ENCODE measurements around the gene FAM163B. TPM values are rescaled to one million over a fixed set of nuclear protein-coding genes. Genes with fewer than 3 reads are reported as not detected.
A peak's percentile ranks its signal among the peaks of the same experiment; 100 is the strongest.

Gene FAM163B
- total and polyA plus RNA-seq, 2 donors (not counting 3 experiments of a cell fraction or from before 2014, with no cell fraction given), result not detected

- Histone ChIP-seq H3K9ac (replicated peaks; ENCODE audit: extremely low read depth, insufficient read depth, low read length) (no peak overlapping the region), H3K27ac (ENCODE audit: insufficient read depth, low read depth, low read length) (no peak overlapping the region), H2AFZ (ENCODE audit: low read depth, low read length) (no peak overlapping the region), H4K20me1 (replicated peaks; ENCODE audit: control insufficient read depth, extremely low read depth, insufficient read depth, low read length) (no peaks in the 10 kb centered on the region), H3K36me3 (ENCODE audit: control insufficient read depth in 2 of 2, extremely low read depth in 1 of 2, insufficient read depth in 2 of 2, low read length in 2 of 2) (no peaks in the 10 kb centered on the region), H3K9me3 (replicated peaks; ENCODE audit: control insufficient read depth, insufficient read depth, low read length) (peaks cover 1% of the 10 kb centered on the region), H3K4me3 (replicated peaks in 1 of 3; ENCODE audit: insufficient read depth in 1 of 3, low read depth in 1 of 3, low read length in 3 of 3) (no peak overlapping the region), H3K27me3 (ENCODE audit: control insufficient read depth in 2 of 2, insufficient read depth in 2 of 2, low read length in 2 of 2) (no peaks in the 10 kb centered on the region), H3K79me2 (ENCODE audit: control insufficient read depth, insufficient read depth, low read length) (no peaks in the 10 kb centered on the region), H3K9me1 (replicated peaks; ENCODE audit: control insufficient read depth, extremely low read depth, insufficient read depth, low read length) (no peaks in the 10 kb centered on the region), H3K4me1 (ENCODE audit: control insufficient read depth, extremely low read depth, insufficient read depth, low read length) (no peaks in the 10 kb centered on the region), H3K4me2 (ENCODE audit: insufficient read depth, low read length) (no peak overlapping the region)
- CTCF ChIA-PET, result no interaction called here
- DNase-seq (ENCODE audit: low read depth, low spot score) (no peak), FAIRE-seq (no peak)
- no TSS peak for BruUV-seq (replicated peaks)
- POLR2A ChIA-PET, result no interaction called here
- dilution Hi-C loops (cut with MboI; ENCODE audit: extremely low pct_ligation_motif_present, low sequenced_read_pairs), result no loop called here
- TF ChIP-seq EZH2 (IDR thresholded peaks at IDR 0.05; ENCODE audit: borderline replicate concordance, low read depth, low read length, severe bottlenecking) (no peak), CTCF (IDR thresholded peaks at IDR 0.05; ENCODE audit: extremely low read depth in 1 of 2, insufficient read depth in 1 of 2, low read depth in 1 of 2, low read length in 2 of 2) (peak in 1 of 2 donors; percentile 10)
- intact Hi-C loops (cut with micrococcal nuclease), result no loop called here
These were observed 16.3 kb downstream of the FAM163B start for GRCh38 chr9:133592731-133593409.

- no peaks in the 10 kb centered on the region for H3K27me3 ChIP-seq (ENCODE audit: control insufficient read depth in 2 of 2, insufficient read depth in 2 of 2, low read length in 2 of 2)
- ChIA-PET CTCF (no interaction called here), POLR2A (no interaction called here)
- no peaks in the 10 kb centered on the region for H3K9me3 ChIP-seq (replicated peaks; ENCODE audit: control insufficient read depth, insufficient read depth, low read length)
- H3K4me3 ChIP-seq (replicated peaks in 1 of 3; ENCODE audit: insufficient read depth in 1 of 3, low read depth in 1 of 3, low read length in 3 of 3), result no peak overlapping the region
- H3K27ac ChIP-seq (ENCODE audit: insufficient read depth, low read depth, low read length), result no peak overlapping the region
- H4K20me1 ChIP-seq (replicated peaks; ENCODE audit: control insufficient read depth, extremely low read depth, insufficient read depth, low read length), result no peaks in the 10 kb centered on the region
- dilution Hi-C loops (cut with MboI; ENCODE audit: extremely low pct_ligation_motif_present, low sequenced_read_pairs) (no loop called here), intact Hi-C loops (cut with micrococcal nuclease) (no loop called here)
- no peak overlapping the region for H3K9ac ChIP-seq (replicated peaks; ENCODE audit: extremely low read depth, insufficient read depth, low read length)
- FAIRE-seq (no peak), DNase-seq (ENCODE audit: low read depth, low spot score) (no peak)
- no peaks in the 10 kb centered on the region for H3K36me3 ChIP-seq (ENCODE audit: control insufficient read depth in 2 of 2, extremely low read depth in 1 of 2, insufficient read depth in 2 of 2, low read length in 2 of 2)
- no peaks in the 10 kb centered on the region for H3K4me1 ChIP-seq (ENCODE audit: control insufficient read depth, extremely low read depth, insufficient read depth, low read length)
- H3K4me2 ChIP-seq (ENCODE audit: insufficient read depth, low read length), result no peak overlapping the region
- BruUV-seq (replicated peaks), result no TSS peak
- no peak overlapping the region for H2AFZ ChIP-seq (ENCODE audit: low read depth, low read length)
- H3K79me2 ChIP-seq (ENCODE audit: control insufficient read depth, insufficient read depth, low read length), result no peaks in the 10 kb centered on the region
- no peaks in the 10 kb centered on the region for H3K9me1 ChIP-seq (replicated peaks; ENCODE audit: control insufficient read depth, extremely low read depth, insufficient read depth, low read length)
- TF ChIP-seq POLR2AphosphoS5 (IDR thresholded peaks at IDR 0.05; ENCODE audit: insufficient read depth, low read depth, low read length) (no peak), MAX (IDR thresholded peaks at IDR 0.05; ENCODE audit: insufficient read depth, insufficient read length) (no peak), MYC (IDR thresholded peaks at IDR 0.05; ENCODE audit: low read depth, low read length) (no peak), EZH2 (IDR thresholded peaks at IDR 0.05; ENCODE audit: borderline replicate concordance, low read depth, low read length, severe bottlenecking) (no peak), POLR2A (IDR thresholded peaks at IDR 0.05; ENCODE audit: low read depth, low read length) (no peak), JUN (IDR thresholded peaks at IDR 0.05; ENCODE audit: borderline replicate concordance, insufficient read depth, insufficient read length, low read depth) (no peak), FOS (IDR thresholded peaks at IDR 0.05; ENCODE audit: borderline replicate concordance, insufficient read depth, low read length) (no peak), CTCF (IDR thresholded peaks at IDR 0.05; ENCODE audit: extremely low read depth in 1 of 2, insufficient read depth in 1 of 2, low read depth in 1 of 2, low read length in 2 of 2) (no peak), GATA2 (IDR thresholded peaks at IDR 0.05; ENCODE audit: insufficient read depth, insufficient read length, low read depth, low read length) (no peak)
These were observed 17.2 kb downstream of the FAM163B start for GRCh38 chr9:133591985-133592384.

Measured in endothelial cell of umbilical vein (primary cell).